Heart right ventricle (tissue), 16 donors: ENCODE measurements around the gene TMPRSS9. TPM values are rescaled to one million over a fixed set of nuclear protein-coding genes. Genes with fewer than 3 reads are reported as not detected.

Experiments
- ATAC-seq, 8 donors: fragments of 200-7000 bp; cut with Tn5 transposase; one replicate each; pipeline ENCODE4 v1.9.1; 2020; ENCODE audit warnings: mild to moderate bottlenecking in 8 of 8, moderate library complexity in 8 of 8, moderate number of reproducible peaks in 1 of 8
- DNase-seq, 2 donors: peaks; one replicate each; pipeline ENCODE4 v3.0.0-alpha.2; 2020
- H3K27ac ChIP-seq, 10 donors: fragments of 200-600 bp; sonication (generic) in 2 of 10; one replicate each; pipeline versions ENCODE4 v1.5.0 to v1.8.0; 2020 to 2022; ENCODE audit warnings: mild to moderate bottlenecking in 3 of 10
- H3K27me3 ChIP-seq, 7 donors: fragments of 200-600 bp; one replicate each; pipeline ENCODE4 v1.8.0; 2021 to 2022; ENCODE audit warnings: mild to moderate bottlenecking in 2 of 7
- H3K36me3 ChIP-seq, 9 donors: fragments of 200-600 bp; sonication (generic) in 1 of 9; one replicate each; pipeline versions ENCODE4 v1.5.0 to v1.8.0; 2020 to 2022; ENCODE audit warnings: mild to moderate bottlenecking in 2 of 9
- H3K4me1 ChIP-seq, 9 donors: fragments of 200-600 bp; sonication (generic) in 1 of 9; one replicate each; pipeline versions ENCODE4 v1.5.0 to v1.8.0; 2020 to 2022; ENCODE audit warnings: mild to moderate bottlenecking in 4 of 9
- H3K4me3 ChIP-seq, 10 donors: fragments of 200-600 bp; sonication (generic) in 2 of 10; one replicate each; pipeline versions ENCODE4 v1.5.0 to v1.8.0; 2020 to 2022; ENCODE audit warnings: mild to moderate bottlenecking in 7 of 10, moderate library complexity in 2 of 10
- H3K9me3 ChIP-seq, 11 donors: fragments of 200-600 bp in 10 of 11; sonication (generic) in 2 of 11; one replicate each; pipeline versions ENCODE4 v1.5.0 to v1.8.0; 2013 to 2022; ENCODE audit warnings: mild to moderate bottlenecking in 2 of 11, control low read depth in 1 of 11, moderate library complexity in 1 of 11
- CTCF ChIP-seq, 9 donors: fragments of 200-600 bp; sonication (generic) in 2 of 9; IDR thresholded peaks; one replicate each; pipeline versions ENCODE4 v1.5.0 to v1.8.0; 2021 to 2022; ENCODE audit warnings: antibody characterized with exemption in 9 of 9, mild to moderate bottlenecking in 5 of 9, moderate library complexity in 1 of 9
- WGBS, 2 donors: extraction: QIAGEN DNeasy Blood & Tissue Kit; methylation state at CpG; one replicate each; pipeline ENCODE4 v1.1.7; 2013; ENCODE audit warnings: inconsistent platforms in 1 of 2; 5-methylcytosine and 5-hydroxymethylcytosine counted together
- intact Hi-C, 10 donors: fragments of 100-400 bp; cut with DNase I; formaldehyde crosslinking; loops; one replicate each; pipeline versions ENCODE4 v1.11.1 to v1.14.2; 2022
- polyA plus RNA-seq, 2 donors: library from polyadenylated mRNA; stranded (reverse); fragments of 200-250 nt; gene quantifications; one replicate each; pipeline ENCODE4 v1.2.3, GENCODE V29; 2013
- total RNA-seq, 10 donors: library from RNA; stranded (reverse); fragmentation: NEBNext Ultra II Directional in 3 of 10; extraction: Animal tissue kit (Norgen Biotek cat#: 25700) in 3 of 10; gene quantifications; one replicate each; pipeline versions ENCODE4 v1.2.1 to v1.2.4, GENCODE V29; 2021 to 2023
- donor health status: Arrhythmogenic right ventricular cardiomyopathy.
- donor health status: ischemic (EF 13 %, LVEDD 7.1; RV severe dilation, severe dysfunction).
- donor health status: healthy with polysubstance abuse.
- donor health status: DM: no; HTN: yes; CAD: no.
- donor health status: DM: no; HTN: no; CAD: no.
- donor health status: ischemic (EF 25% LVEDD 6.9; RV normal size, moderate dysfunction).
- donor health status: ischemic (EF 25% LVEDD 5.7; RV mildly dilated, moderate dysfunction).
- donor health status: healthy.
- donor health status: DM: yes; HTN: yes; CAD: no.
- donor health status: Ischemic cardiomyopathy.
- donor health status: ischemic (EF 35%, LVEDD 5.7; RV mildly dilated, moderate dysfunction).
- donor health status: nonischemic (EF 11% LVEDD 7.7; RV severe dilation, severe dysfunction).
- donor health status: DM: yes; HTN: yes; CAD: no.
- donor health status: PGD.
- donor health status: ischemic (EF 29% LVEDD 5.4; RV normal size, mild dysfunction).
- donor health status: nonischemic (EF 23%, LVEDD 6.1; RV moderate dilation, normal function).

Gene TMPRSS9
- total and polyA plus RNA-seq, 12 donors: 0.01 TPM; not detected in 11

- Histone ChIP-seq H3K36me3 (peaks cover 0 to 47% (median 13%) of the 10 kb centered on the region in 9 donors), H3K4me3 (no peak overlapping the region), H3K27ac (no peak overlapping the region), H3K4me1 (no peaks in the 10 kb centered on the region), H3K27me3 (no peaks in the 10 kb centered on the region), H3K9me3 (no peaks in the 10 kb centered on the region)
- no peak for DNase-seq
- intact Hi-C loops: no loop called here
- WGBS, 2 donors: 97 to 98% methylated on average over 28 of the region's 28 CpGs
- TF ChIP-seq CTCF (IDR thresholded peaks at IDR 0.05): no peak
- ATAC-seq: no peak
These were observed 8.5 kb upstream of the TMPRSS9 start for GRCh38 chr19:2351591-2351990.

- ATAC-seq (peak in 2 of 8 donors; percentile 24 to 43), DNase-seq (no peak)
- 94 to 96% methylated on average over 22 to 24 of the region's 24 CpGs for WGBS, 2 donors
- intact Hi-C loops: no loop called here
- Histone ChIP-seq H3K27ac (no peak overlapping the region), H3K4me3 (no peak overlapping the region), H3K9me3 (no peaks in the 10 kb centered on the region), H3K27me3 (no peaks in the 10 kb centered on the region), H3K36me3 (peaks cover 0 to 43% (median 13%) of the 10 kb centered on the region in 9 donors), H3K4me1 (no peaks in the 10 kb centered on the region)
- no peak for TF ChIP-seq CTCF (IDR thresholded peaks at IDR 0.05)
These were observed 7.9 kb upstream of the TMPRSS9 start for GRCh38 chr19:2352121-2352520.

- H3K27me3 ChIP-seq: no peaks in the 10 kb centered on the region
- ATAC-seq (peak in 2 of 8 donors; percentile 11 to 23), DNase-seq (no peak)
- no peaks in the 10 kb centered on the region for H3K9me3 ChIP-seq
- no peak for TF ChIP-seq CTCF (IDR thresholded peaks at IDR 0.05)
- H3K36me3 ChIP-seq: peaks cover 0 to 43% (median 13%) of the 10 kb centered on the region in 9 donors
- H3K4me1 ChIP-seq: no peaks in the 10 kb centered on the region
- no peak overlapping the region for H3K27ac ChIP-seq
- no peak overlapping the region for H3K4me3 ChIP-seq
- WGBS, 2 donors: 91 to 93% methylated on average over 40 to 45 of the region's 45 CpGs
- intact Hi-C loops: no loop called here
These were observed 6.7 kb upstream of the TMPRSS9 start for GRCh38 chr19:2353159-2353886.

GRCh38 chr19:2353887-2354592 is 6.0 kb upstream of the TMPRSS9 start:
- peaks cover 0 to 43% (median 13%) of the 10 kb centered on the region in 9 donors for H3K36me3 ChIP-seq
- no peak for DNase-seq
- intact Hi-C loops: no loop called here

More at GRCh38 chr19:2353887-2354592, 6.0 kb upstream of the TMPRSS9 start:
- Histone ChIP-seq H3K27ac (no peak overlapping the region), H3K9me3 (no peaks in the 10 kb centered on the region), H3K4me3 (no peak overlapping the region), H3K4me1 (no peaks in the 10 kb centered on the region), H3K27me3 (no peaks in the 10 kb centered on the region)
- TF ChIP-seq CTCF (IDR thresholded peaks at IDR 0.05): no peak
- ATAC-seq: peak in 3 of 8 donors; percentile 14 to 23 (median 21)
- 91% methylated on average over 34 of the region's 34 CpGs for WGBS, 2 donors
